Trophoblast cell (in vitro differentiated cells and primary cell): ENCODE measurements around the gene SLC35A2. TPM values are rescaled to one million over a fixed set of nuclear protein-coding genes. Genes with fewer than 3 reads are reported as not detected.

Source experiments
- DNase-seq, 2 donors: peaks; one replicate each; pipeline ENCODE4 v3.0.0-alpha.2; 2016
- H2AFZ ChIP-seq: 2 replicates; pipeline ENCODE4 v1.6.1; 2013; ENCODE audit warnings: low read length, moderate library complexity, mild to moderate bottlenecking; ENCODE audit not compliant: insufficient read depth, poor library complexity
- H2AK5ac ChIP-seq: 2 replicates; pipeline ENCODE4 v1.6.1; 2013; ENCODE audit warnings: mild to moderate bottlenecking, low read length
- H2BK120ac ChIP-seq: 2 replicates; pipeline ENCODE4 v1.6.1; 2013; ENCODE audit warnings: low read length, mild to moderate bottlenecking, moderate library complexity; ENCODE audit not compliant: insufficient read depth, poor library complexity
- H2BK12ac ChIP-seq: 2 replicates; pipeline ENCODE4 v1.6.1; 2013; ENCODE audit warnings: mild to moderate bottlenecking, low read length, moderate library complexity
- H2BK5ac ChIP-seq: 2 replicates; pipeline ENCODE4 v1.6.1; 2013; ENCODE audit warnings: low read length, low read depth, moderate library complexity, mild to moderate bottlenecking; ENCODE audit not compliant: poor library complexity
- H3K14ac ChIP-seq: 2 replicates; pipeline ENCODE4 v1.6.1; 2013; ENCODE audit warnings: mild to moderate bottlenecking, low read length
- H3K18ac ChIP-seq: 2 replicates; pipeline ENCODE4 v1.6.1; 2013; ENCODE audit warnings: mild to moderate bottlenecking, low read length
- H3K23ac ChIP-seq: 2 replicates; pipeline ENCODE4 v1.6.1; 2013; ENCODE audit warnings: low read length
- H3K27ac ChIP-seq: 2 replicates; pipeline ENCODE4 v1.5.1; 2013; ENCODE audit warnings: low read depth, mild to moderate bottlenecking, inconsistent platforms, low read length, moderate library complexity
- H3K27me3 ChIP-seq: 2 replicates; pipeline ENCODE4 v1.6.1; 2013; ENCODE audit warnings: inconsistent platforms, mild to moderate bottlenecking, low read length, moderate library complexity; ENCODE audit not compliant: insufficient read depth
- H3K36me3 ChIP-seq, 2 experiments: 1 replicate in 1 of 2; 2 replicates in 1 of 2; pipeline ENCODE4 v1.6.1; 2013; ENCODE audit warnings: low read length in 2 of 2, mild to moderate bottlenecking in 2 of 2, moderate library complexity in 1 of 2; ENCODE audit not compliant: insufficient read depth in 2 of 2, control insufficient read depth in 1 of 2
- H3K4ac ChIP-seq: 2 replicates; pipeline ENCODE4 v1.6.1; 2013; ENCODE audit warnings: low read depth, mild to moderate bottlenecking, low read length, moderate library complexity
- H3K4me1 ChIP-seq, 2 experiments: 1 replicate in 1 of 2; 2 replicates in 1 of 2; pipeline ENCODE4 v1.6.1; 2013; ENCODE audit warnings: low read length in 2 of 2, mild to moderate bottlenecking in 2 of 2, moderate library complexity in 1 of 2; ENCODE audit not compliant: insufficient read depth in 2 of 2, control insufficient read depth in 1 of 2
- H3K4me2 ChIP-seq: 2 replicates; pipeline ENCODE4 v1.6.1; 2013; ENCODE audit warnings: inconsistent platforms, mild to moderate bottlenecking, low read length, moderate library complexity
- H3K4me3 ChIP-seq: 2 replicates; pipeline ENCODE4 v1.5.1; 2013; ENCODE audit warnings: mild to moderate bottlenecking, low read depth, low read length, inconsistent platforms
- H3K79me1 ChIP-seq: one replicate; pipeline ENCODE4 v1.6.1; 2013; ENCODE audit warnings: low read length
- H3K79me2 ChIP-seq: 2 replicates; pipeline ENCODE4 v1.6.1; 2013; ENCODE audit warnings: low read length, mild to moderate bottlenecking; ENCODE audit not compliant: control insufficient read depth, insufficient read depth, poor library complexity
- H3K9ac ChIP-seq: 2 replicates; pipeline ENCODE4 v1.6.1; 2013; ENCODE audit warnings: mild to moderate bottlenecking, low read length
- H3K9me3 ChIP-seq: 2 replicates; pipeline ENCODE4 v1.6.1; 2013; ENCODE audit warnings: low read depth, mild to moderate bottlenecking, control low read depth, inconsistent platforms, low read length; ENCODE audit not compliant: insufficient read depth
- H4K12ac ChIP-seq: 2 replicates; pipeline ENCODE4 v1.6.1; 2013; ENCODE audit warnings: low read depth, mild to moderate bottlenecking, low read length, moderate library complexity
- H4K8ac ChIP-seq: 2 replicates; pipeline ENCODE4 v1.6.1; 2013; ENCODE audit warnings: low read depth, mild to moderate bottlenecking, low read length, moderate library complexity
- H4K91ac ChIP-seq: one replicate; pipeline ENCODE4 v1.6.1; 2013; ENCODE audit warnings: low read depth, mild to moderate bottlenecking, low read length, moderate library complexity
- WGBS: extraction: QIAGEN DNeasy Blood & Tissue Kit; methylation state at CpG from one replicate; pipeline ENCODE4 v1.1.7; 2013; ENCODE audit warnings: missing lambda C conversion rate; ENCODE audit not compliant: insufficient read length, insufficient coverage; ENCODE audit errors: extremely low coverage; 5-methylcytosine and 5-hydroxymethylcytosine counted together
- polyA plus RNA-seq: library from polyadenylated mRNA; stranded (reverse); fragments of 200-250 nt; gene quantifications from 2 replicates; pipeline ENCODE4 v1.2.3, GENCODE V29; 2013

The SLC35A2 gene
- 29.7 and 29.9 TPM in 2 replicates for polyA plus RNA-seq

- Histone ChIP-seq H3K4ac (peak within 1 kb of the TSS; percentile 57), H3K23ac (no peak within 1 kb of the TSS), H3K4me3 (peak within 1 kb of the TSS; percentile 84), H3K79me1 (peaks cover 7% of the 10 kb centered on the region), H3K9ac (peak within 1 kb of the TSS; percentile 87), H4K91ac (peak within 1 kb of the TSS; percentile 67), H2BK120ac (no peak within 1 kb of the TSS), H4K8ac (peak within 1 kb of the TSS; percentile 76), H3K27ac (peak within 1 kb of the TSS; percentile 65), H2AFZ (peak within 1 kb of the TSS; percentile 54), H3K9me3 (no peaks in the 10 kb centered on the region), H3K4me2 (peak within 1 kb of the TSS; percentile 84), H3K18ac (peak within 1 kb of the TSS; percentile 28), H2BK12ac (no peak within 1 kb of the TSS), H4K12ac (peak within 1 kb of the TSS; percentile 74), H3K79me2 (no peaks in the 10 kb centered on the region), H3K4me1 (no peaks in the 10 kb centered on the region), H3K14ac (peak within 1 kb of the TSS; percentile 87), H2AK5ac (peak within 1 kb of the TSS; percentile 76), H3K36me3 (peaks cover 16 to 22% of the 10 kb centered on the region in 2 experiments), H2BK5ac (no peak within 1 kb of the TSS), H3K27me3 (no peaks in the 10 kb centered on the region)
- no CpG with 5 or more reads among the region's 60 CpGs for WGBS
- peak; percentile 73 to 81 for DNase-seq
Measured at GRCh38 chrX:48911412-48912182, at the start of gene SLC35A2. SLC35A2 (minus strand) TSS chrX:48911646; CDS start chrX:48911636, 10 bp downstream.

- Histone ChIP-seq H2AK5ac (no peak overlapping the region), H4K12ac (no peak overlapping the region)
Measured at GRCh38 chrX:48960291-48960690, 48.8 kb upstream of the SLC35A2 start.

GRCh38 chrX:48958635-48959094 is 47.2 kb upstream of the SLC35A2 start:
- peaks cover 5 to 17% of the 10 kb centered on the region in 2 experiments for H3K36me3 ChIP-seq
- no peak overlapping the region for H3K23ac ChIP-seq
- DNase-seq, result peak; percentile 57 to 68
- H3K79me1 ChIP-seq, result peaks cover 11% of the 10 kb centered on the region
- H4K12ac ChIP-seq, result peak overlapping the region; percentile 77
- H3K27me3 ChIP-seq, result no peaks in the 10 kb centered on the region
- H3K27ac ChIP-seq, result peak overlapping the region; percentile 77
- no peaks in the 10 kb centered on the region for H3K9me3 ChIP-seq
- peak overlapping the region; percentile 65 for H4K8ac ChIP-seq
- peak overlapping the region; percentile 5 for H3K9ac ChIP-seq
- peak overlapping the region; percentile 76 for H3K4me2 ChIP-seq
- peak overlapping the region; percentile 75 for H2BK5ac ChIP-seq
- H2BK12ac ChIP-seq, result no peak overlapping the region
- H3K14ac ChIP-seq, result peak overlapping the region; percentile 48
- peak overlapping the region; percentile 27 for H2AFZ ChIP-seq
- H3K18ac ChIP-seq, result peak overlapping the region; percentile 62
- peak overlapping the region; percentile 53 for H3K4ac ChIP-seq
- H4K91ac ChIP-seq, result peak overlapping the region; percentile 74
- WGBS, result no CpG with 5 or more reads among the region's 21 CpGs
- peak overlapping the region; percentile 55 for H2BK120ac ChIP-seq
- no peak overlapping the region for H2AK5ac ChIP-seq
- H3K4me1 ChIP-seq, result peaks cover 0 to 8% of the 10 kb centered on the region in 2 experiments
- peak overlapping the region; percentile 62 for H3K4me3 ChIP-seq
- peaks cover 7% of the 10 kb centered on the region for H3K79me2 ChIP-seq

More at GRCh38 chrX:48960291-48960690, 48.8 kb upstream of the SLC35A2 start:
- Histone ChIP-seq H3K4ac (no peak overlapping the region), H4K91ac (no peak overlapping the region), H2BK120ac (no peak overlapping the region), H3K14ac (no peak overlapping the region), H3K27me3 (no peaks in the 10 kb centered on the region), H3K27ac (no peak overlapping the region), H3K9ac (no peak overlapping the region), H3K23ac (no peak overlapping the region), H3K4me3 (no peak overlapping the region), H3K4me1 (peaks cover 0 to 6% of the 10 kb centered on the region in 2 experiments), H2AFZ (no peak overlapping the region), H3K18ac (no peak overlapping the region), H2BK5ac (no peak overlapping the region), H3K79me2 (peaks cover 7% of the 10 kb centered on the region), H3K9me3 (no peaks in the 10 kb centered on the region), H2BK12ac (no peak overlapping the region), H3K79me1 (peaks cover 11% of the 10 kb centered on the region), H3K36me3 (peaks cover 3 to 4% of the 10 kb centered on the region in 2 experiments), H3K4me2 (no peak overlapping the region), H4K8ac (no peak overlapping the region)
- no peak for DNase-seq
- no CpG with 5 or more reads among the region's 2 CpGs for WGBS

- DNase-seq, result peak; percentile 93 to 95
- peaks cover 11% of the 10 kb centered on the region for H3K79me1 ChIP-seq
- H2AK5ac ChIP-seq, result no peak overlapping the region
- no peaks in the 10 kb centered on the region for H3K27me3 ChIP-seq
- H4K8ac ChIP-seq, result peak overlapping the region; percentile 96
- H3K18ac ChIP-seq, result peak overlapping the region; percentile 88
- no peaks in the 10 kb centered on the region for H3K9me3 ChIP-seq
- H3K4me3 ChIP-seq, result peak overlapping the region; percentile 93
- peaks cover 5 to 20% of the 10 kb centered on the region in 2 experiments for H3K36me3 ChIP-seq
- H3K27ac ChIP-seq, result peak overlapping the region; percentile 98
- H3K79me2 ChIP-seq, result peaks cover 7% of the 10 kb centered on the region
- no peak overlapping the region for H2BK12ac ChIP-seq
- H3K9ac ChIP-seq, result peak overlapping the region; percentile 88
- WGBS, result no CpG with 5 or more reads among the region's 66 CpGs
- H3K14ac ChIP-seq, result peak overlapping the region; percentile 83
- peaks cover 0 to 8% of the 10 kb centered on the region in 2 experiments for H3K4me1 ChIP-seq
- H4K12ac ChIP-seq, result peak overlapping the region; percentile 70
- H3K4ac ChIP-seq, result peak overlapping the region; percentile 77
- peak overlapping the region; percentile 88 for H4K91ac ChIP-seq
- H2AFZ ChIP-seq, result peak overlapping the region; percentile 86
- H3K23ac ChIP-seq, result no peak overlapping the region
- peak overlapping the region; percentile 90 for H2BK5ac ChIP-seq
- peak overlapping the region; percentile 71 for H2BK120ac ChIP-seq
- H3K4me2 ChIP-seq, result peak overlapping the region; percentile 72
Measured at GRCh38 chrX:48957827-48958634, 46.6 kb upstream of the SLC35A2 start.
